ENCODE measurements around the gene PC. TPM values are rescaled to one million over a fixed set of nuclear protein-coding genes. Genes with fewer than 3 reads are reported as not detected.

The PC gene
- total and polyA plus RNA-seq, 9 of the 15 experiments (the other 6 are each of a cell fraction or from before 2014, with no cell fraction given) = 0.94 to 38.0 (median 8.7) TPM

GRCh38 chr11:66932543-66932942 lies 25.6 kb downstream of the PC start:
- FAIRE-seq (no peak), DNase-seq (ENCODE audit: extremely low read depth in 1 of 4, low spot score in 3 of 4) (peak in 1 of 4 experiments; percentile 5), ATAC-seq (no peak)
- H3K9me1 ChIP-seq (ENCODE audit: control insufficient read depth, insufficient read depth, low read length) = no peaks in the 10 kb centered on the region
- H3K27me3 ChIP-seq (ENCODE audit: control insufficient read depth in 2 of 2, insufficient read depth in 2 of 2, low read length in 2 of 2) = no peaks in the 10 kb centered on the region
- CTCF ChIA-PET (ENCODE audit: low intra/inter-chr PET ratio) = no interaction called here
- POLR2A ChIA-PET = interaction anchor here (0.6 to 1.1 kb wide), 2 partner anchors 89 to 129 kb away, joined by 3 to 4 read pairs; partner anchors contain the start of gene RCE1
- in situ Hi-C loops (cut with MboI) (no loop called here), intact Hi-C loops (cut with micrococcal nuclease) (no loop called here)
- BruUV-seq (replicated peaks) = no TSS peak
- peak overlapping the region; percentile 74 for H3K27ac ChIP-seq (ENCODE audit: extremely low read depth, low read depth, low read length)
- H4K20me1 ChIP-seq (replicated peaks; ENCODE audit: control insufficient read depth, insufficient read depth, low read length) = no peaks in the 10 kb centered on the region
- H3K4me1 ChIP-seq (replicated peaks in 1 of 2; ENCODE audit: control insufficient read depth in 2 of 2, insufficient read depth in 2 of 2, low read length in 2 of 2) = peaks cover 18 to 59% of the 10 kb centered on the region in 2 experiments
- H2AFZ ChIP-seq (ENCODE audit: low read depth, low read length) = peak overlapping the region; percentile 80
- TF ChIP-seq, protein P1, sequence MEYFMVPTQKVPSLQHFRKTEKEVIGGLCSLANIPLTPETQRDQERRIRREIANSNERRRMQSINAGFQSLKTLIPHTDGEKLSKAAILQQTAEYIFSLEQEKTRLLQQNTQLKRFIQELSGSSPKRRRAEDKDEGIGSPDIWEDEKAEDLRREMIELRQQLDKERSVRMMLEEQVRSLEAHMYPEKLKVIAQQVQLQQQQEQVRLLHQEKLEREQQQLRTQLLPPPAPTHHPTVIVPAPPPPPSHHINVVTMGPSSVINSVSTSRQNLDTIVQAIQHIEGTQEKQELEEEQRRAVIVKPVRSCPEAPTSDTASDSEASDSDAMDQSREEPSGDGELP (CRISPR knock-in tag; IDR thresholded peaks at IDR 0.05; ENCODE audit: borderline replicate concordance) = no peak
- no peak for TF ChIP-seq HCFC1 (IDR thresholded peaks at IDR 0.05; ENCODE audit: low read depth, low read length)
- TF ChIP-seq CBFA2T3 (IDR thresholded peaks at IDR 0.05) = no peak
- TF ChIP-seq RCOR1 (IDR thresholded peaks at IDR 0.05; ENCODE audit: borderline replicate concordance in 1 of 2, low read depth in 2 of 2, low read length in 2 of 2) = 0 out of 4 replicates have a peak, but pooled peaks of 1 of the 2 experiments have one; percentile 23
- no peak for TF ChIP-seq THAP12 (CRISPR knock-in tag; IDR thresholded peaks at IDR 0.05)
- no peak for TF ChIP-seq BCL6 (CRISPR knock-in tag; IDR thresholded peaks at IDR 0.05)
- H3K79me2 ChIP-seq (ENCODE audit: control insufficient read depth, insufficient read depth, low read length) = no peaks in the 10 kb centered on the region; the same call in 2 of the 3 replicates
- H3K4me2 ChIP-seq (ENCODE audit: insufficient read depth, low read length) = peak overlapping the region; percentile 51
- no peaks in the 10 kb centered on the region for H3K36me3 ChIP-seq (ENCODE audit: control insufficient read depth, insufficient read depth, low read length)
- peak overlapping the region; percentile 4 to 59; a peak in 2 of 4 replicates for H3K9ac ChIP-seq (ENCODE audit: insufficient read depth in 1 of 2, low read depth in 2 of 2, low read length in 2 of 2)
- H3K4me3 ChIP-seq = no peak overlapping the region
- WGBS (ENCODE audit: insufficient coverage, low coverage, missing lambda C conversion rate) = 65% methylated on average over 3 of the region's 3 CpGs
- H3K9me3 ChIP-seq (replicated peaks; ENCODE audit: control insufficient read depth, insufficient read depth, low read depth, low read length) = no peaks in the 10 kb centered on the region
